IPS-11a (cell line): ENCODE measurements around the gene ATXN1.
"Not testable (repeated sequence)": the region's sequence is repeated elsewhere in the genome, so short reads cannot be mapped to it uniquely, and the experiment has no call there.

ENCODE experiments used
- H3K4me3 ChIP-seq: one replicate; pipeline ENCODE4 v1.5.1; 2013; ENCODE audit warnings: low read depth, low read length, control low read depth

ATXN1 gene

GRCh38 chr6:16725145-16725864 lies 36.0 kb downstream of the ATXN1 start:
- no peak overlapping the region for H3K4me3 ChIP-seq

- no peak overlapping the region for H3K4me3 ChIP-seq
Measured at GRCh38 chr6:16723826-16724225, 37.4 kb downstream of the ATXN1 start.

DNA sequence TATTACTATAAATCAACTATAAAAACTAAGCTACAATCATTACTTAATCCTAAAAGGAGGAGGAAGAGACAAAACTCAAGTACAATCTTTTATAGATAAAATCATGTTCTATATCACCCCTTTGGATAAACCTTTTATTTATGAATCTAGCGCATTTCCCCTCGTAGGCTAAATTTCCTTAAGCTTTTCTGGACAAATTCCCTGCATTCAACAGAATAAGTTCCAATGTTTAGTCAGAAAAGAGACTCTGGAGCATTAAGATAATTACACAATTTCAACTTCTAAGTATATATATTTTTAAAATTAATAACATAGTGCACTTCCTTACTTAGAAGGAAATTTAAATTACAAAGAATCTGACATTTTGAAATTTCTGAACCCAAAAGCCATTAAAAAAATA lies 37.9 kb downstream of the ATXN1 start:
- no peak overlapping the region for H3K4me3 ChIP-seq

GRCh38 chr6:16722630-16723029 lies 38.6 kb downstream of the ATXN1 start:
- no peak overlapping the region for H3K4me3 ChIP-seq

GRCh38 chr6:16721977-16722376 lies 39.3 kb downstream of the ATXN1 start:
- H3K4me3 ChIP-seq, result no peak overlapping the region

DNA sequence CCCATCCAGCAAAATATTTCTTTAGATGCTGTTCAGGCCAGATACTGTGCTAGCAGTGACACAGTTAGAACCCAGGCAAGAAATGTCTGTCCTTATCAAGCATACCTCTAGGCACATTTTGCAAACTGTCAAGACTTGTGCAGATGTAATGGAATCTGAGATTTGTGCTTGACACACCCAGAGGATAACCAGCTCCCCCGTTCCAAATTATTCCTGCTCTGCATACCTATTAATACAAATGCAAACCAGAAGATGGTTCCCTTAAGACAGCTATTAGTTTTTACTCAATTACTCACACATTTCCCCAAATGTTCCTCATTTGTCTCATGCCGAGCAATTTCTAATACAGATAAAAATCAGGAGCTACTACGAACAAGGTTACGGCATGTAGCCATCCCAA lies 40.4 kb downstream of the ATXN1 start:
- no peak overlapping the region for H3K4me3 ChIP-seq

- H3K4me3 ChIP-seq, result no peak overlapping the region
Measured at GRCh38 chr6:16719488-16719887, 41.8 kb downstream of the ATXN1 start.

DNA sequence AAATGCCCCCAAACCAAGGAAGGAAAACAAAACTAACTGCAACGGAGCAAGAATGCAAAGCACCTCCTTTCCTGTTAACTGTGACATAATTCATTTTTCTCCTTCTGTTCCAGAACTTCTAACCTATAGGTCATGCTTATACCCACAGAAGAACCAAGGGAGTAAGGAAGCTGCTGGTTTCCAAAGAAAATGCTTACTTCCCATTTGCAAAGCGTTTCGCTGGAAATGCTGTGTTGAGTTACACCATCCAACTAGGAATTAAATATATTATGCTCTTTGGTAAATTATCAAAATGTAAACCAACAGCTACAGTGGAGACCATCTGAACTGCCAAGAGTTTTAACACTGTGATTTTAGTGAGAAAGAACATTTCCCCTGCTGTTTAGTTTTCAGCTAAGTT lies 42.9 kb downstream of the ATXN1 start:
- no peak overlapping the region for H3K4me3 ChIP-seq

DNA sequence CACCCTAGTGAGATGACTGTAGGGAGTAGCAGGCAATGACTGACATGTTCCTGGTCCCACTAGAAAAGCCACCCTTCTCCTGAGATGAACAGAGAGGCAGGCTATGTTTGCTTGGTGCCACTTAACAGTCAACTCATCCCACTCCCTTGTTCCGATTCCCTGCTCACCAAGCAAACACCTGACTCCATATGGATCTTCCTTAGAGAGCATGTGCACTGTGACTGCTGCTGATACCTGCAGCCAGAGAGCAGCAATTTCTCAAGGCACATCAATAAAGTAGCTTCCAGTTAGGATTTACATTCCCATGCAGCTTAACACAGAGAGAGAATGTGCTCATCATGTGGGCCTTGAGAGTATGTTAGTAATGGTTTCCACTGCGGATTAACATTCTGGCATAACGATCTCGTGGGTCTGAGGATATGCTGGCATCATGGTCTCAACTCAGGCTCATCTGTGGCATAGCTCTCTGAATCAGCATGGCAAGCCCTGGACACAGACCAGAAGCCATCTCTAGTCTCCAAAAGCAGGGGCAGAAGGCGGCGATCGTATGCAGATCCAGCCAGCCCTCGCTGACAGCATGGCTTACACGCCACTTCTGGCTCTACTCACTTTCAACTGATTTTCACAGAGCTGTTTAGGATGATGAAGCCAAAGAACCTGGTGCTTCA lies 43.9 kb downstream of the ATXN1 start:
- no peak overlapping the region for H3K4me3 ChIP-seq

DNA sequence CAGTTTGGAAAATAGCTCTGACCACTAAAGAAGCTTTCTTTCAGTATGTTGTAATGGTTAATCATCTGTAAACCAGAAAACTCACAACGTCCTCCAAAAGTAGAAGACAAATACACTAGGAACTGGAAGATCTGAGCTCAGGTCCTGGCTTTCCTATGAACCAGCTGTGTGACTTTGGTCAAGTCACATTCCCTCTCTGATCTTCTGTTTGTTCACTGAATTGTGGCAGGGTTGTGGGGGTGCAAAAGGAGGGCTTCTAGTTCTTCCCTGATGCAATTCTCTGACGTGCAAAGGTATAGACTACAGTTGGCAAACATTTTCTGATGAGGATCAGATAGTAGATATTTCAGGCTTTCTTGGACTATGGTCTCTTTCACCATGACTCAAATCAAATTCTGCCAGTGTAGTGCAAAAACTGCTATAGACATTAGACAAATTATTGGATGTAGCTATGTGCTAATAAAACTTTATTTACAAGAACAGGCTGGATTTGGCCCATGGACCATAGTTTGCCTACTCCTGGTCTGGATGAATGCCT lies 44.9 kb downstream of the ATXN1 start:
- H3K4me3 ChIP-seq, result no peak overlapping the region

DNA sequence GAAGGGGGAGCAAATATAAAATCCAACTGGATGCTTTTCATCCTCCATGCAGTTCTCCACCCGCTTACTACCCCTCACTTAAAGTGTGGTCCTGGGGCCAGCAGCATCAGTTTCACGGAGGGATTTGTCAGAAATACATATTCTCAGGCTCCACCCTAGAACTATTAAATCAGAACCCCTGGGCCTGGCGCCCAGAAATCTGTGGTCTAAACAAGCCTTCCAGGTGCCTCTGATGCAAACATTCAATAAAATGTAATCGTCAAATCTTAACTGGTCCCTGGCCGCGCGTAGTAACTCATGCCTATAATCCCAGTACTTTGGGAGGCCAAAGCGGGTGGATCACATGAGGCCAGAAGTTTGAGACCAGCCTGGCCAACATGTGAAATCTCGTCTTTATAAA lies 47.7 kb downstream of the ATXN1 start:
- no peak overlapping the region for H3K4me3 ChIP-seq

DNA sequence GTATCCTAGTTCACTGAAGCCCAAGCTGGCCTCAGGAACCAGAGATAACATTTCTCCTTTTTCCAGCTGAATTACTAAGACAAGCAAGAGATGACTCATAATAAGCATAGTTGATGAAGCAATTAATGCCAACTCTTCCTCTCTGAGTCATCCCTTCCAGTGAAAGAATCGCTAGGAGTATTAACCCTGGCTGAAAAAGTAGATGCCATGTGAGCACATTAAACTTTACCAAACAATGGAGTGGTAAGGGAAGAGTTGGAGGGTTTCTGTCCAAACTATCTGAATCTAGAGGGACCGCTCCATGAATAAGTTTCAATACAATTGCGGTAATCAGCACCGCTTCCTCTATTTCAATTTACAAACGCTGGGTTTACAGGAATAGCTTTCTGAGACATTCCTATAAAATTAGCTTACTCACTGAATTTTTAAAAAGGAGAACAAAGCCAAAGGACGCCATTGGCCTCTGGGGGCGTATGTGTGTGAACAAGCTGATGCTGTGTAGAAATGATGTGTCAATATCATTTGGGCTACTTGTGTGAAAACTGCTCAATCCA lies 48.3 kb downstream of the ATXN1 start:
- no peak overlapping the region for H3K4me3 ChIP-seq

DNA sequence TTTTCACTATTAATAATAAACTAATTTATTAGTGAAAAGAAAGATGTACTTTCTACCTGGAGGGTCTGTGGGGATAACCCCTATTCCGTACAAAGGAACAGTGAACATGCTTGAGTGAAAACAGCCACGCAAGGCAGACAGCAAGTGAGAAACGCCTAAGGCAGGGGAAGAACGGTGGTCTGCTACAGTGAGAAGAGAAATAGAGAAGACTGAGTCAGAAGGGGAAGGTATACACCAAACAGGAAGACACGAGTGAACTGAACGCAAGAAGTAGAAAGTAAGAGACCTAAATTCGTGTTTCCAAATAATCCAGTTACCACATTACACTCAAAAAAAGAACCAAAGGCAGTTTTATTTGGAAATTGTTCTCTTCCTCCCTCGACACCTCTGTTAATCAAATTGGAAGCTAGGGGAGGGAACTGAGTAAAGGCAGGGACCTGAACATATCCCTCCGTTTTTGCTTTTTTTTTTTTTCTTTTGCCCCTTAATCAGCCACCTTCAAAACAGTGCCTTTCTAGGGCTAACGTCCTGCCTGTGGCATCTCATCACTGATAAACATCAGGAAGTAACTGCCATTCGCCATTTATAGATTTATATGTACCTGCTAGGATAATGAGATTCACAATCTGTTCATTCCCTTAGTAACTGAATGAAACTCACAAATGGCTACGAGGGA lies 48.9 kb downstream of the ATXN1 start:
- no peak overlapping the region for H3K4me3 ChIP-seq

GRCh38 chr6:16711546-16712254 lies 49.6 kb downstream of the ATXN1 start:
- no peak overlapping the region for H3K4me3 ChIP-seq

DNA sequence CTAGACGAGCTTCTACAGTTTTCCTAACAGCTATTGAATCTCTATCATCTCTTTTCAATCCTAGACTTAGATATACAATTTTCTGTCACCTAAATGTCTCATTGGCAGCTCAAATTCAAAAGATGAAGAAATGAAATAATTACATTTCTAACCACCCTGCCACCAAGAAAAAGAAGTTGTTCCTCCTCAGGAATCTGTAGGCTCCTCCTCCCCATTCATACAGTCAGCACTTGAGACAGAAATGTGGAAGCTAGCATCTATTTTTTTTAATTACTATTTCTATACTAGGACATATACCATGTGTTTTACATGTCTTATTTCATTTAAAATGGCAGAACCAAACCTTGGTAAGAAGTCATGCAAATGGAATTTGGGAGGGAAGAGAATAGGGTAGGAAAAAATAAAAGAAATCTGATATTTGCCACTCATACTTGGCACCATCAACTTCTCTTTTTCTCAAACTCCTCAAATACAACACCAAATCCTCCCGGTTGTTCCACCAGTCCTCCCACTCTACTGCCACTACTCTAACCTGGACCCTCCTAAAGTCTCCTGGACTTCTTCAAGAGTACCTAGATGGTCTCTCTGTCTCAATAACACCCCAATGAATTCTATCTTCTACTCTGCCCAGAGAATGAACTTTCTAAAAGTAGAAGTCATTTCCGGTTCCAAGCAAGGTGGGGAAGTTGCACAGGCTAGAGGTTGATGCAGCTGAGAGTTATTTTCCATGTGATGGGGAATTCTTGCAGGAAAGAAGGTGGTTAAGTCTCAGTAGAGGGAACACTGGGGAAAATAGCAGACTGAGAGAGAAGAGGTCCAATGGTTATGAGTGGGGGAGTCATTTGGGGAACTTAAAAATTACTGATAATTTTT lies 54.1 kb downstream of the ATXN1 start:
- no peak overlapping the region for H3K4me3 ChIP-seq

DNA sequence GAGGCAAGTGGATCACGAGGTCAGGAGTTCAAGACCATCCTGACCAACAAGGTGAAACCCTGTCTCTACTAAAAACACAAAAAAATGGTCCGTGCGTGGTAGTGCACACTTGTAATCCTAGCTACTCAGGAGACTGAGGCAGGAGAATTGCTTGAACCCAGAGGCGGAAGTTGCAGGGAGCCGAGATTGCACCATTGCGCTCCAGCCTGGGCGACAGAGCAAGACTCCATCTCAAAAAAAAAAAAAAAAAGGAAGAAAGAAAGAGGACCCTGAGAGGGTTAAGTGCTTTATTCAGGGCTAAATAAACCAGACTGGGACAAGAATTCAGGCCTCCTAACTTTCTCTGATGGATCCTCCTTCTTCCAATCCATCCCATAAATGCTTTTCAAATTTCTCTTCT lies 54.8 kb downstream of the ATXN1 start:
- not testable (repeated sequence) for H3K4me3 ChIP-seq

DNA sequence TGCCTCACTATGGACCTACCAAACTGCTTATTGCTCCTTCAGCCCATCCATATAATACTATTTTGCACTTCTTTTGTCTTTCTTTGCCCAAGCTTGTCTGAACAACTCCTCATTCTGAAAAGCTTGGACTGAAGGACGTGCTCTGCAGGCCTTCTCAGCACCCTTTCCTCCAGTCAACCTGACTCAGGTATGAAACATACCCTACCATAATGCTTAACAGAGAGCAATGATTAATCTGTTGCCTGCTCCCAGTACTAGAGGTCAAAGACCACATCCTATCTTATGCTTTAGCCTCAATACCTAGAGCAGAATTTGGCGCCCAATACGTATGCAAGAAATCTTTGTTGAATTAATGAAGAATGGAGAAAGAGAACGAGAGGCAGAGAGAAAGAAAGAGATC lies 55.2 kb downstream of the ATXN1 start:
- no peak overlapping the region for H3K4me3 ChIP-seq

DNA sequence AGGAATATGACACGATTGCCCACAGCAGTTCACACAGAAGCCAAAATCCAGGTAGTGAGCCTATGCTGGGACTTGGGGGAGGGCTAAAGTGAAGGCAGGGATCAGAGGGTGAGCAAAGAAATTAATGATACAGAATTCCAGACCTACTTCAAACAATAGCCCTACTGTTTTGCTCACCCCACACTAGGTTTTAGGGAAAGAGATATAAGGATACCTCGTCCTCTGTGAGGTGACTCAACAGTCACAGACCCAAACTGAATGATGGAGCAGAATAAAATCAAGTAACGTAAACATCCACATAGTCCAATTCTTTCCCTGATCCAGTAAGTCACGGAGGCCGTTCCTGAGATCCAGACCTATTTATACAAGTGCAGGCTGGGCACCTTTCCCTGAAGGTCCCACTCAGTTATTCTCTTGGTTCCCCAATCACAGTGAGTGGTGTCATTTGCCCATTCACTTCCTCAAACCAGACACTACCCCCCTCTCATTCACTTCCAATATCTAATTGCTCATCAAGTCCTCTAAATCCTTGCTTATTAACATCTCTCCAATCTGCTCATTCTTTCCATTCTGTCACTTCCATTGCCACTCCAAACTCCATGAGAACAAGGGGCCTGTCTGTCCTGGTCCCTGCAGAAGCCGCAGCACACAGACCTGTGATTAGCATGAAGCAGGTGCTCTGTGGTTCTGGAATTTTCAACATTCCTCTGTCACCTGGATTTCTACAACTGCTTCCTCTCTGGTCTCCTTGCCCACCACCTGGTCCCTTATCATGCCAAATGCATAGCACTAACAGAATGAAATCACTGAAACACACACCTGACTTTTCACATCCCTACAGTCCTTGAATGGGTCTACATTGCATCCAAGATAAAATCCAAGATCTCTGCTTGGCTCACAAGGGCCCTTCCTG lies 55.9 kb downstream of the ATXN1 start:
- no peak overlapping the region for H3K4me3 ChIP-seq

DNA sequence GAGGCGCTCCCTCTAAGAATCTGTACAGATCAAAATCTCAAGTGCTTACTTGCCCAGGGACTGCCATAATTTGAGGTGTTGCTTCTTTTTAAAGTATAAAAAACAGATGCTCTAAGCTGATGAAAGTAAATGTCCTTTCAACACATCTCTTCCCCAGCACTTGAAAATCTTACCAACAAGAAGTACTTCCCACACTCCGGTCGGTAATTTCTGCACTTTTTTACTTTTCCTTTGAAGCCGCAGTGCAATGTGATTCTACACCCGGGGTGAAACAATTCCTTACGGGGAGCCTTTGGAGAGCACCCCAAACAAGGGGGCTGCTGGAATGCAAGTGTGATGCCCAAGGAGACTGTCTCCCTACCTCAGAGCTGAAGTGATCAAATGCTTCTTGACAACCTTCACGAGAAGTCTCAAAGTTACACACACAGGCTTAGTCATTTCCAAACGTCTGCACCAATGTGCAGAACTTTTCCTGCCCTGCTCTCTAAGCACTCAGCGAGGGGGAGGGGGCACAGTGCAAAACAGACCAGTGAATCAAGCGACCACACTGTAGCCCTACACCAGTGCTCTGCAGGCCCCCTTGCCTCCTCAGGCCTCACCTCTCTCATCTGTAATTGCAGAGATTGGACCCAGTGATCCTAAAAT lies 56.7 kb downstream of the ATXN1 start:
- no peak overlapping the region for H3K4me3 ChIP-seq
